ENCODE measurements around the gene HTRA2.

GRCh38 chr2:74524005-74524404 lies 5.7 kb upstream of the HTRA2 start:
- TF ChIP-seq POLR2AphosphoS5 (IDR thresholded peaks at IDR 0.05; ENCODE audit: borderline replicate concordance, low read depth, low read length) (no peak), FOXP2 (optimal IDR thresholded peaks at IDR 0.05; ENCODE audit: control extremely low read depth, extremely low read length, insufficient read depth) (no peak), EZH2 (IDR thresholded peaks at IDR 0.05) (no peak)

Data from SK-N-MC (cell line).